Measurements from ENCODE around the gene AFF3.

AFF3 gene

DNA sequence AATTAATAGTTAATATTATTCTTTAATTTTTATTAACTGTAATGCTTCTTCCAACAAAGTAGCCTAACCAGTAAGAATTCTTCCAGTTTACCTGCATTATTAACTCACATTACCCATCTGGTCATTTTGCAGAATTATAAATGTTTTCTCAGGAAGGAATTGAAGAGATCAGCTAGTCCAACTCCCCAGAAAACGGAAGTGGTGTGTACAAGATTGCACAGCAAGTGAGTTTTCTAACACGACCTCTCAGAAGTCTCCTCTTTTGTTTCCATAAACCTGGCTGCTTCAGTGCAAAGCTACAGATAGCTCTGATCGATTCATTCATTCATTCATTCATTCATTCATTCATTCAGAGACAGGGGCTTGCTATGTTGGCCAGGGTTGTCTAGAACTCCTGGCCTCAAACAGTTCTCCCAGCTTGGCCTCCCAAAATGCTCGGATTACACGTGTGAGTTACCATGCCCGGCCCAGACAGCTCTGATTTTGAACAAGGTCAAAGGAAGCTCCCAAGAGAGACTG, 523.8 kb downstream of the AFF3 start:
- FAIRE-seq: no peak

DNA sequence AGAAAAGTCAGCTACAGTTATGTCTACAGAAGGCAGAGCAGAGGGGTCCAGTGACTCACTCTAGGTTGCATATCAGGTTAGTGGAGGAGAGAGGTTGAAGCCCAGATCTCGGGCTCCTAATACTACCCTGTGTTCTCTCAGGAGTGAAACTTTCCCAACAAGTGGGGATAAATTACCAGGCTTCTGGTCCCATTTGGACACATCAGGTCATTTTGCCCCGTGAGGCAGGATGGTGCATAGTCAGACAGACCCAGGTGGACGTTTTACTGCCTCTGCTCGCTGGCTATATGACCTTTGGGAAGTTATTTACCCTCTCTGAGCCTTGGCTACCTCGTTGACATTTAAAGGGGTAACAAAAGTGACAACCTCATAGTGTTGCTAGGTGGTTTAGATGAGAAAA, 524.6 kb downstream of the AFF3 start:
- FAIRE-seq: no peak

DNA sequence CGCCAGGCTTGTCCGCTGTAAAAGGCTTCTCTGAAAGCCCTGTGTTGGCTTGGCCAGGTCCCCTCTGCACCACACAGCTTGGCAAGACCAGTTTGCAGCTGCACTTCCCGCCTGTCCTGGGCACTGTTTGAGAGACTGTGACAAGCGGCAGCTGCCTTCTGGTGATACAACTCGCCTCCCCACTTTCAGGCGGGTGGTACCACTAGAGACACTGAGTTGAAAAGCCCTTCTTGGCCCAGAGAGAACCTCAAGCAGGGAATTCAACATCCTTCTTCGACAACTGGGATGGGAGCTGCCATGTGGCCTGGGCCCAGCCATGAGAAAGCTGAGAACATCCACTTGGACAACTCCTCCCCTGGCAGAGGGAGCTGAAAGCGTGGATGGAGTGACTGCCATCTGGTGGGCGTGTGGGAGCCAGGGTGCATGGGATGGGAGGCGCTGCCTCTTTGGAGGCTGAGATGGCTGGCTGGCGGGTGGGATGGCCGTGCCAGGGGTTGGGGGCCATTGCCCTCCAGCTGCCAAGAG, 527.1 kb downstream of the AFF3 start:
- no peak for FAIRE-seq

DNA sequence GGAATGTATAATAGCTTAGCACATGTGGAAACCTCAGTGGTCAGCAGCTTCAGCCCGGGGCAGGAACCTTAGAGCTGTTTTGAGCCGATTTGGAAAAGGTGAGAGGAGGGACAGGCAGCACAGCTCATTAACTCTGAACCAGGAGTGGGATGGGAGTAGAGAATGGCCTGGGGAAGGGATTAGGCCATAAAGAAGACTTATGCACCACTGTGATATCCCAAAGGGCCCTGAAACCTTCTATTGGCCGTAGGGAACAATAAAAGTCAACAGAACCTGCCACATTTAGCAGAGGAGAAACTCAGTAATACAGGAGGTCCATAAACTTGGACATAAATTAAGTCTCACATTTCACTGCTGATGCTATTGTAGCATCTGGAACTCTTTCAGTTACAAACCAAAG, 528.4 kb downstream of the AFF3 start:
- no peak for FAIRE-seq

DNA sequence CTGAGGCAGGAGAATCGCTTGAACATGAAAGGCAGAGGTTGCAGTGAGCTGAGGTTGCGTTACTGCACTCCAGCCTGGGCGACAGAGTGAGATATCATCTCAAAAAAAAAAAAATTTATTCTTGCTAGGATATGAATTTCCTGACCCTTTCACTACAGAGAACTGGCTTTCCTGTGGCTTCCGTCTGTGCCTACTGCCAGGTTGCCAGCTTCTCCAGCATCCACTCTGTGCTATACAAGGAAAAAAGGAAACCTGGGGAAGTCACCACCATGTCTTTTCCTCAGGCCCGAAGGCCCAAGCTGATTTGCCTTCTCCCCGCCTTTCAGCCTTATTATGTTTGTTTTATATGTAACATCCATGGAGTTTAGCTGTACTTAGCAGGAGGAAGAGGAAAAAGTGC, 530.6 kb downstream of the AFF3 start:
- no peak for FAIRE-seq

DNA sequence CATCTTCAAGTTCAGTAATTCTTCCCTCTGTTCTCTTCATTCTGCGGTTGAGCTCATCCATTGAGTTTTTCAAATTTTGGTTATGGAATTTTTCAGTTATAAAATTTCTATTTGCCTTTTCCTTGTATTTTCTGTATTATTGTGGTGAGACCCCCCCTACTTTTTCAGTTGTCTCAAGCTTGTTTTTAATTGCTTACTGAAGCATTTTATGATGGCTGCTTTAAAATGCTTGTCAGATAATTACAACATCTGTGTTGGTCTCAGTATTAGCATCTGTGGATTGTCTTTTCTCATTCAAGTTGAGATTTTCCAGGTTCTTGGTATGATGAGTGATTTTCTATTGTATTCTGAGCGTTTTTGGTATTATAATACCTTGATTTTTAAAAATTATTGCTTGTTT, 531.4 kb downstream of the AFF3 start:
- no peak for FAIRE-seq

DNA sequence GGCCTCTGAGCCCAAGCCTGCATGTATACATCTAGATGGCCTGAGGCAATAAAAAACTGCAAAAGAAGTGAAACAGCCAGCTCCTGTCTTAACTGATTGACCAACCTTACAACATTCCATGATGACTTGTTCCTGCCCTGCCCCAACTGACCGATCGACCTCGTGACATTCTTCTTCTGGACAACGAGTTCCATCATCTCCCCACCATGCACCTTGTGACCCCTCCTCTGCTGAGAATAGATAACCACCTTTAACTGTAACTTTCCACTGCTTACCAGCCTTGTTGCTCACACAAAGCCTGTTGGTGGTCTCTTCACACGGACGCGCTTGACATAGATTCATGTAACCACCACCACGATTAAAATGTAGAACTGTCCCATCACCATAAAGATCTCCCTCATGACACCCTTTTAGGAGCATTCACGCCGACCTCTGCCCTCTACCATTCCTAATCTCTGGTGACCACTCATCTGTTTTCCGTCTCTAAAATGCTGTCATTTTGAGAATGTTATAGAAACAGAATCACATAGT, 532.5 kb downstream of the AFF3 start:
- no peak for FAIRE-seq

DNA sequence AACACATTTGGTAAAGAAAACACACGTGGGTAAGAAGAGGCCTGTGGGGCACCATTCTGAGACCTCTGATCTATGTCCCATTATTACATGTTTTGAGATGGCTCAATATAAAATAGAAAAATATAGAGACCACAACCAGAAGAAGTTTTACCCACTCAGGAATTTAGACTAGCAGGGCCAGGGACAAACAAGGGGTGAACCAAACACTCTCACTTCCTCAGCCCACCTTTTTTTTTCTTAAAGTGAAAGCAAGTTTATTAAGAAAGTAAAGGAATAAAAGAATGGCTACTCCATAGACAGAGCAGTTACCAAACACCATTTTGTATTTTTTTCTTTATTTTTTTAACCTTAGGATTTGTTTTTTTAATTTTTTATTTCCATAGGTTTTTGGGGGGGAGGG, 533.5 kb downstream of the AFF3 start:
- FAIRE-seq: no peak

DNA sequence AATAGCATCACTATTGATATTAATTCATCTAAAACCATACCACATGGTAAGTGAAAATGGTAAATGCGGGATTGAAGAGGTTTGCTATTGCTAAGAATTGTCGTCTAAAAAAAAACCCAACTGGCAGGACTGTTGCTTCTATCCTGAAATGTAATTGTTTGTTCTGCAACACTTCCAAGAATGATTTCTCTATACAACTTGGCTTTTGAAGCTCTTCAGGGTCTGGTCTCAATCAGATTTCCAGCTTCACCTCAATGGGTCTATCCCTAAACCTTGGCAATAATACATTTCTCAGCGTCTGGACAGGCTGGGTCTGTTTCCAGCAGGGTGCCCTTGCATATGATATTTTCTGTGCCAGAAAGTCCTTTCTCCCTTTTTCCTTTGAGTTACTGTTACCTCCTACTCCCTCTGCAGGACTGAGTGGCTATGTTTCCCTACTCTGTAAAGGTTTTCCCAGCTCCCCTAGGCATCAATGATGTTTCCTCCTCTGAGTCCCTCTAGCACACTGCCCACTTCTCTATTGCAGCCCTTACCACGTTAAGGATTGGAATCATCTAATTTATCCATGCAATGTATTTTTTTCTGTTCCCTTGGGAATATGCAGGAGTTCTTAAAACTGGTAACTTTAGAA, 534.4 kb downstream of the AFF3 start:
- no peak for FAIRE-seq

DNA sequence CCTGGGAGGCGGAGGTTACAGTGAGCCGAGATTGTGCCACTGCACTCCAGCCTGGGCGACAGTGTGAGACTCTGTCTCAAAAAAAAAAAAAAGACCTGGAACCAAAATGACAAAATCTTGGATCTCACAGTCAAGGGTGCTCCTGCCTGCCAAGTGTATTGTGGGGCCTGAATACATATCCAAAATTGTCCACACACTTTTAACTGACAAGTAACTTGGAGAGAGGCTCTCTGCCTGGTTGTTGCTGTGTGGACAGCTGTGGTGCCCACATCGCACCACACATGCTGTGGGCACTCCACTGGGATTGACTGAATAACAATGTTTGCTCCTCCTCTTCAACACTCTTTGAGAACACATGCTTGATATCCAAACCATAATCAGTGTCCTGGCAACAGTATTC, 534.9 kb downstream of the AFF3 start:
- FAIRE-seq: no peak

DNA sequence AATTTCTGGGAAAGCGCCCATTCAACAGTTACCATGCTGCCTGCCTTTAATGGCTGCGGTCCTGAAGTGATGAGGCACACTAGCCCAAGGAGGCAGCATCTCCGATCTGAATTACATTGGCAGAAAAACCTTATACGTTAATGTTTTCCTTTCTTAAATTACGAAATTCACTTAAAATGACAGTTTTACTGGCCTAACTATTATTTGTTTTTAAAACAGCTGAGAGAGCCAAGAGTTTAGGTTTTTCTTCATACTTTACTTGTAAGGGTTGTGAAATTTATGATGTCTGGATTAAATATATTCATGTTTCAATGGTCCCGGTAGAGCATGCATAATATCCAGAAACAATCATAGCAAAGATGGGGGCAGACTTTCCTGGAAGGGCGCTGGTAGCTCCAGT, 537.4 kb downstream of the AFF3 start:
- FAIRE-seq: no peak

DNA sequence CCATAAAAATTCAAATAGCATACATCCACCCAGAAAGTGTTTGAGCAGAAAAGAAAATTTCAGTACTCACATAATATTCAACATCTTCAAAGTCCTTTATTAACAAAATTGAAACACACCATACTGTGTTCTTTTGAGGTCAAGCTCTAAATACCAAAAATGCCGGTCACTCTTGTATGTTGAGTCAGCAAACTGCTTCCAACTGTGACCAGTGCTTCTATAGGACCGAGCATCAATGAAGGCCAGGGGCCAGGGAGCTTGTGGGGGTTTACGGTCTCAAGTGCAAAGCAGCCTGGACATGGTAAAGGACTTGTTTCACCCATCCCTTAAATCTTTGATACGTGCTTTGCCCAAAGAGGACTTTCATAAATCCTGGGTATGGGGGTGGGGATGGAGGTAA, 539.9 kb downstream of the AFF3 start:
- FAIRE-seq: no peak

DNA sequence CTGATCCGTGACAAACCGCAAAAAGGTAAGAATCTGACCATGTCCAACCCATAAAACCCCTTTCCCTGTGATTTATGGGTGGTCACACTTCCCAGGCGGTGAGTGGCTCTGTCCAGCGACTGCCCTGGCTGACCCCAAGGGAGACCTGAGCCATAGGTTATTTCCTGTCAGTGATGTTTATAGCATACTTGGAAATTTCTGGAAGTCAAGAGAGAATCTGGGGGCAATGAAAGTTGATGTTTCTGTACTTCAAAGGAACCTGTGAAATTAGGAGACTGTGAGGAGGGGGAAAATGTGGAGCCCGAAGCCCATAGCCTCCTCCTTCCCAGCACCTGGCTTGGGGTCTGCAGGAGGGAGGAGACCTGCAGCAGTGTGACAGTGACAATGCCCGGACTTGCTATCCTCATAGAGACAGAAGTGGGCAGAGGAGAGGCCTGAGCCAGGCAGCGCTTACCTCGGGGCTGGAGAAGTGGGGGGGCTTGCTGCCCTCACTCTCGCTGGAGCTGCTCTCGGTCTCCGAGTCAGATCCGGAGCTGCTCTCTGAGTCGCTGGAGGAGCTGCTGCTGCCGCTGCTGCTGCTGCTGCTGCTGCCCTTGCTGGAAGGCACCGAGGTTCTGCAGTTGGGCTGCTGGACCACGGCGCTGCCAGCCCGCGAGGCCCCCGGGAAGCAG, 541.3 kb downstream of the AFF3 start:
- FAIRE-seq: no peak

DNA sequence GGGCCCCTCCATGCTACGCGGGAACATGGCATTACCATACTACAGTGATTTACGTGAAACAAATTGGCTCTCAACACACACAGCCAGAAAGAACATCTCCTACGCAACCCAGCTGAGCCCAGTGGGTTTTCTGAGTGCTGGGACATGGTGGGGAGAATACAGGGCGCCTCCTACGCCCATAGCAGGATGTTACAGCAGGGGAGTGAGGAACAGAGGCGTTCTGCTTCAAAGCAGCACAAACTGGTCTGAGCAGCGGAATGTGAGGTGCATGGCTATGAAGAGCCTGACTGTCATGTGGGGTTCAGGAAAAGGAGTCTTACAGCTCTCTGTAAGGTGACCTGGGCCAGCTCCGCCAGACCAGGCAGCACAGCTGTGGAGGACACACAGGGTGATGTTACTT, 543.9 kb downstream of the AFF3 start:
- no peak for FAIRE-seq

DNA sequence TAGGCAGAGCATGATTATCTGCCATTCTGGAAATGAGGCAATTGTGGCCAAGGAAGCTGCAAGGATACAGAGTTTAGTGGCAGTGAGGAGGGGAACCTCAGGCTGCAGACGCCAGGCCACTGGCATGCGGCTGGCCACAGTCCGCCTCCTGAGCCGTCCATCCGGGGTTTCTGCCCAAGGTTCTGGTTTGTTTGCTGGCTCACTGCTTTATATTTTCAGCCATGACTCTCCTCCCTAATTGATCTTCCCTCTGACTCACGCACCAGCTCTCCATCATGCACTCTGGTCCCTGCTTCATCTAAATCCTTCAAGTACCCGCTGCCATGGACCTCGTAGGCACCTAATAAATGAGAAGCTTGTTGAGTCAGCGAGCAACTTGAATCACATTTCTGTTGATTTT, 544.8 kb downstream of the AFF3 start:
- no peak for FAIRE-seq

DNA sequence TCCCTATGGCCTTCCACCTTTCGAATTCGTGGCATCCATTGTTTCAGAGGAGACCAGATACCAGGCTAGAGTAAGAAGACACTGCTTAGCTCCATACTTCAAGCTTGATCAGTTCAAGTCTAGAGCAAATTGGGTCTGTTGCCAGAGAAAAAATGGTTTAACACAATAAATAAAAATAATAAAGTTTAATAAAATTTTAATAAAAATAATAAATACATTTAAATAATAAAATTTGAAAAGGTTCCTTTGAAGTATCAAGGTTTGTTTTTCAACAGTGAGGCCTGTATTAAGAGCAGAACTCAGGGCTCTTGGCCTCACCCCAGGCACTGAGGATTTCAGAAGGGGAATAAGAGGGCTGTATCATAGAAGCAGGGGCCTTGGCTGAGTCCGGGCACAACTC, 547.0 kb downstream of the AFF3 start:
- no peak for FAIRE-seq

DNA sequence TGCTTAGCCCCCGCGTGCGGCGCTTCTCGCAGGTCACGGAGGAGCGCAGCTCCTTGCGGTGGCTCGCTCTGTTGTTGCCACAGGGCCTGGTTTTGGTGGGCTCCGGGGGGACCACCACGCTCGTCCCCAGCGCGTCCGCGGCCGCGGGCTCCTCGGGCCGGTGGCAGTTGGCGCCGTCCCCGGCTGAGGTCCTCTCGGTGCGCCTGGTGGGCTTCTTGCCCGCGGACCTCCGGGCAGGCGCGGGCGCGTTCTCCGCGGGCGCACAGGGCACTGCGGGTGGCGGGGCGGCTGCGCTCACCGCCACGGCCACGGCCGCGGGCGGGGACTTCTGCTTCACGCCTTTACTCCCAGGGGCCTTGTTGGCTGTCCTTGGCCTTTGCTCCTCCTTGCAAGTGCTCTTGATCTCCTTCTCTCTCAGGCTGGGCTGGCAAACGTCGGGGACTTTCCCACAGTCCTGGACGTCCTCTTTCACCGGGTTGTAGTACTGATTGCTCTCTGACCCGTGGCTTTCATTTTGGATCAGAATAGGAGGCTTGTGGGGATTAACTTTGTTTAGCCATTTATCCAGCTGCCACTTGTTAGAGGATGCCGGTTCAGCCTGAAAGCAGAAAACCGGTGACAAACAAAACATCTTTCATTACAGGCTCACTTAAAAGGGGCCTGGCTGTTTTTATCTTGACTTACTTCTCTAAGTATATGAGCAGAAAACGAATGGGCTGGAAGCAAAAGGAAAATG, 548.5 kb downstream of the AFF3 start:
- FAIRE-seq: no peak

DNA sequence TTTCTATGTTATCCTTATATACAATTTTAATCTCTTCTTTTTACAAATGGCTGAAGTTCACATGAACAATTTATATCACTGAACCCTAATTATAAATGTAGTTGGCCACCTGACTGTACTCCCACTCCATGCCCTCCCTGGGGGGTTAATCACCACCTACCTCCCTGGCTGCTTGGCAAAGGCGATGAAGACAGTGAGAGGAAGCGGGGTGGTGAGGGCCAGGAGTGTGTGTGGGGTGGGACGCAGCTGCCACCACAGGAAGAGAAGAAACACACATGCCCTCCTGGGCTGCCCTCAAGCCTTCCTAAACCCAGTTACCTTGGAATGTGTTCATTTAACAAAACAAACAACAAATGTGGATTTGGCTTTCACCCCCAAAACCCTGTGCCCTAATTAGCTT, 565.6 kb downstream of the AFF3 start:
- FAIRE-seq: no peak

DNA sequence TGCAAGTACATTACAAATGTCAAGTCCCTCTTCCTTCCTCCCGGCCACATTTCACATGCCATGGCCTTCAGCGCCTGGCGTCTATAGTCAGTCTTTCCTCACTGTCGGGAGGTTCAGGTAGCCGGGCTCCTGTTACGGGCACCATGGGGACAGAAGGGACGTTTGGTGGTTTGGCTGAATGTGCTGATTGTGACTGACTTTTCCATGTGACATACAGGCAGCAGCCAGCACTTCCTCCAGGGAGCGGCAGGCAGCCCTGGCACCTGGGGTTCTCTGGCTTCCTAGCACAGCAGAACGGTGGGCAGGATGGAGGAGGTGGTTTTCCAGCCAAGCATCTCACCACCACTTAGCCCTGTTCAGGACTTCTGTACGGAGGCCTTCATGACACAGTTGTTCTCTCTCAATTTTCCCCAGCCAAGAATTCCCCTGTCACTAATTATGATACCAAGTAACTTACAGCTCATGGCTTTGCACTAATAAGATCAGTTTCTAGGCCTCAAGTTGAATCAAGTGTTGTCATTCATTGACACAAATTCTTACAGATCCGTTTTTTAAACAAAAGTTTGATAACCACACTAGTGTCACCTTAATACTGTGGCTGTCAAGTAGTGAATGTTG, 568.6 kb downstream of the AFF3 start:
- no peak for FAIRE-seq

DNA sequence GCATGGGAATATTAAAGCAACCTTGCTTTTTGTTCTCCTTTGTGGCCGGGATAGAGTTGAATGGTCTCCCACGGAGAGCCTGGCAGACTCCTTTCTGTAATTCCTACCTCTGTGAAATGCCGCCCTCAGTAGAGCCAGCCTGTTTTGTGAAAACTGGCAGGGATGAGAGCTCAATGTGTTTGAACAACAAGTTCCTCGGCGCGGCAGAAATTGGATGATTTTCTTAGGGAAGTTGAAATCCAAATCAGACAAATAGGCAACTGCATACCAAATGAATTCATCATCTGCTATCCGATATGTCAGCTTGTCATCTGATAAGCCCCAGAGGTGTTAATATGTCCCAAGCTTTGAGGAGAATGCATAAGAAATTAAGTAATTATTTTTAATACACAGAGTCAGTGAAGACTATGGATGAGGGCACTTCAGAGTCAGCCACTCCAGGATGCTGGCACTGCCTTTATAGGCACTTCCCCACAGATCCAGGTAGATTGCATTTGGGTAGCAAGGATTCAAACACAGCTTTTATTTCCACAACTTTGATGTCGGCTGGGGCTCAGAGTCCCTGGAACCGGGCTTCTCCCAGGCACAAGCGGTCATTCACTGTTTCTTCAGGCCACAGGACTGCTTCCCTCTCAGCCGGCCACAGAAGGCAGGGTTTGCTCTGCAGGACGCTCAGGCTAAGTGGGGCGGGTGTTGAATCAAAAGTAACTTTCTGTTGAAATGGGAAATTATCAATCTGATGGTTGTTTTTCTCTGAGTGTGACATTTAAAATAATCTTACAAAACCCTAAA, 569.8 kb downstream of the AFF3 start:
- no peak for FAIRE-seq

DNA sequence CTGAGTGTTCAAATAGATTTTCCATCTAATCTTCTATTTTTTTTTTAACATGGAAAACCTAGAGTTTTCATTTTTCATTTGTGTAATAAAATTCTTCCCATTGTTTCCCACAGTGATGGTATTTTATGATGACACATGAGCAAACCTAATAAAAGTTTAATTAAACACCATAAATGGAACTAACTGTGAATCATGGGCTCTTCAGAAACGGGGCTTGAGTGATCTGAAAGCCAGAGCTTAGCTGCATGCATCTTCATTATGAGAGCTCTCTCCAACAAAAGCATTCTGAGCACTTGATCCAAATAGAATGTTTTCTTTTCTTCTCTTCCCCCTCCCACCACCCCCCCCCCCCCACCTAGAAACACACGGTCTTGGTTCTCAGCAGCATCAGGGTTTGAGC, 570.4 kb downstream of the AFF3 start:
- FAIRE-seq: no peak

DNA sequence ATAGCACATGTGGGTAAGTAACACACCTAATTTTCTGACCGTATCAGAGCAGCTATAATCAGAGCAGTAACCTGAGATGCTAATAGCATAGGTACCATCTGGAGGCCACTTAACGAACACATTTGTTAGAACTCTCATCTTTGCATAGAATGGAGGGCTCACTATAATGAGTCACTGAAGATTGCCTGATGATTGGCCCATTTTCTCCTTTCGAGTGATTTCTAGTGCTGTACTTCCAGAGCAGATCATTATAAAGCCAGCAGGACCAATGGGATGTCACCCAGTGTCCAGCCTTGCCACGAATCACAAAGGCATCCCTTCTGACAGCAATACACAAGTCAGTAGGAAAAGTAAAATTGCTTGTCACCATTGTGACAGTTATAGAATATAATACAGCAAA, 570.9 kb downstream of the AFF3 start:
- FAIRE-seq: no peak
